HG02610 (cell line): ENCODE data around the gene SLC1A4.

Experiments
- ATAC-seq: cut with Tn5 transposase; IDR thresholded peaks from one replicate; pipeline ENCODE4 v1.9.1; 2021; ENCODE audit warnings: mild to moderate bottlenecking, moderate library complexity; ENCODE audit not compliant: unreplicated experiment

Gene SLC1A4

GRCh38 chr2:65070172-65070830, 81.1 kb downstream of the SLC1A4 start:
- no peak for ATAC-seq

GRCh38 chr2:65070856-65071255, 81.7 kb downstream of the SLC1A4 start:
- ATAC-seq, result no peak

- no peak for ATAC-seq
Measured at GRCh38 chr2:65071499-65072180, 82.4 kb downstream of the SLC1A4 start.

GRCh38 chr2:65072181-65072970, 83.2 kb downstream of the SLC1A4 start:
- ATAC-seq, result peak; percentile 47
